ENCODE measurements around the gene VSIG4. TPM values are rescaled to one million over a fixed set of nuclear protein-coding genes. Genes with fewer than 3 reads are reported as not detected.

Gene VSIG4
- total RNA-seq, 1 experiment from 2014 or later, result not detected

- DNase-seq, result no peak
- Histone ChIP-seq H3K4me1 (no peaks in the 10 kb centered on the region), H3K9me3 (no peaks in the 10 kb centered on the region), H3K36me3 (ENCODE audit: control insufficient read depth, insufficient read depth, low read length) (no peaks in the 10 kb centered on the region), H3K27me3 (replicated peaks; ENCODE audit: control insufficient read depth, insufficient read depth, low read length) (no peaks in the 10 kb centered on the region), H3K4me3 (ENCODE audit: low read depth, low read length) (no peak overlapping the region)
- Mint-ChIP-seq H3K36me3 (ENCODE audit: insufficient read depth, unreplicated experiment) (no peaks in the 10 kb centered on the region), H3K9me3 (ENCODE audit: unreplicated experiment) (peaks cover 12% of the 10 kb centered on the region), H3K27me3 (ENCODE audit: insufficient read depth, unreplicated experiment) (no peaks in the 10 kb centered on the region), H3K4me3 (ENCODE audit: unreplicated experiment) (no peak overlapping the region), H3K27ac (ENCODE audit: unreplicated experiment) (no peak overlapping the region), H3K4me1 (ENCODE audit: low read depth, unreplicated experiment) (no peaks in the 10 kb centered on the region)
- BruUV-seq (replicated peaks), result no TSS peak
- CTCF ChIA-PET, result no interaction called here
- POLR2A ChIA-PET, result no interaction called here
- intact Hi-C loops (cut with micrococcal nuclease; ENCODE audit: unreplicated experiment), result no loop called here
- no peak for TF ChIP-seq CTCF (IDR thresholded peaks at IDR 0.05; ENCODE audit: insufficient read depth in 1 of 2, low read depth in 1 of 2, low read length in 1 of 2, severe bottlenecking in 1 of 2, unreplicated experiment in 1 of 2)
These were observed 9.2 kb upstream of the VSIG4 start for GRCh38 chrX:66049056-66049455.

GRCh38 chrX:66046612-66047235 lies 6.8 kb upstream of the VSIG4 start:
- no peak for TF ChIP-seq CTCF (IDR thresholded peaks at IDR 0.05; ENCODE audit: insufficient read depth in 1 of 2, low read depth in 1 of 2, low read length in 1 of 2, severe bottlenecking in 1 of 2, unreplicated experiment in 1 of 2)
- no TSS peak for BruUV-seq (replicated peaks)
- Histone ChIP-seq H3K4me3 (ENCODE audit: low read depth, low read length) (no peak overlapping the region), H3K36me3 (ENCODE audit: control insufficient read depth, insufficient read depth, low read length) (no peaks in the 10 kb centered on the region), H3K9me3 (no peaks in the 10 kb centered on the region), H3K27me3 (replicated peaks; ENCODE audit: control insufficient read depth, insufficient read depth, low read length) (no peaks in the 10 kb centered on the region), H3K4me1 (no peaks in the 10 kb centered on the region)
- Mint-ChIP-seq H3K27ac (ENCODE audit: unreplicated experiment) (no peak overlapping the region), H3K9me3 (ENCODE audit: unreplicated experiment) (peaks cover 12% of the 10 kb centered on the region), H3K27me3 (ENCODE audit: insufficient read depth, unreplicated experiment) (no peaks in the 10 kb centered on the region), H3K4me3 (ENCODE audit: unreplicated experiment) (no peak overlapping the region), H3K36me3 (ENCODE audit: insufficient read depth, unreplicated experiment) (no peaks in the 10 kb centered on the region), H3K4me1 (ENCODE audit: low read depth, unreplicated experiment) (no peaks in the 10 kb centered on the region)
- intact Hi-C loops (cut with micrococcal nuclease; ENCODE audit: unreplicated experiment), result no loop called here
- CTCF ChIA-PET, result no interaction called here
- POLR2A ChIA-PET, result no interaction called here
- no peak for DNase-seq

GRCh38 chrX:66045894-66046293 lies 6.0 kb upstream of the VSIG4 start:
- Mint-ChIP-seq H3K4me1 (ENCODE audit: low read depth, unreplicated experiment) (no peaks in the 10 kb centered on the region), H3K36me3 (ENCODE audit: insufficient read depth, unreplicated experiment) (no peaks in the 10 kb centered on the region), H3K9me3 (ENCODE audit: unreplicated experiment) (peaks cover 12% of the 10 kb centered on the region), H3K27ac (ENCODE audit: unreplicated experiment) (no peak overlapping the region), H3K4me3 (ENCODE audit: unreplicated experiment) (no peak overlapping the region), H3K27me3 (ENCODE audit: insufficient read depth, unreplicated experiment) (no peaks in the 10 kb centered on the region)
- no peak for TF ChIP-seq CTCF (IDR thresholded peaks at IDR 0.05; ENCODE audit: insufficient read depth in 1 of 2, low read depth in 1 of 2, low read length in 1 of 2, severe bottlenecking in 1 of 2, unreplicated experiment in 1 of 2)
- intact Hi-C loops (cut with micrococcal nuclease; ENCODE audit: unreplicated experiment), result no loop called here
- BruUV-seq (replicated peaks), result no TSS peak
- Histone ChIP-seq H3K36me3 (ENCODE audit: control insufficient read depth, insufficient read depth, low read length) (no peaks in the 10 kb centered on the region), H3K4me1 (no peaks in the 10 kb centered on the region), H3K9me3 (no peaks in the 10 kb centered on the region), H3K27me3 (replicated peaks; ENCODE audit: control insufficient read depth, insufficient read depth, low read length) (no peaks in the 10 kb centered on the region), H3K4me3 (ENCODE audit: low read depth, low read length) (no peak overlapping the region)
- DNase-seq, result no peak
- POLR2A ChIA-PET, result no interaction called here
- CTCF ChIA-PET, result no interaction called here
